K562 (cell line): Measurements from ENCODE around the gene KLK13. TPM values are rescaled to one million over a fixed set of nuclear protein-coding genes. Genes with fewer than 3 reads are reported as not detected.
A peak's percentile ranks its signal among the peaks of the same experiment; 100 is the strongest.

Experiments
- ATAC-seq: fragments of 200-7000 bp; cut with Tn5 transposase; 3 replicates; pipeline ENCODE4 v1.9.1; 2020; ENCODE audit warnings: moderate library complexity
- BruUV-seq: library from RNA; stranded (reverse); fragments of 400-500 nt; replicated peaks from 2 replicates; lab custom pipeline; 2021; lab: Mats Ljungman, UMichigan
- CTCF ChIA-PET: fragments of 300-600 bp; formaldehyde crosslinking; extraction: SDS; loops from one replicate; lab custom pipeline; 2021; ENCODE audit warnings: low intra/inter-chr PET ratio; lab: Yijun Ruan, JAX
- POLR2A ChIA-PET: fragments of 300-600, 350-650 bp; sonication (Branson Sonifier 250); formaldehyde crosslinking; extraction: SDS; loops from one replicate; lab custom pipeline; 2021; ENCODE audit warnings: antibody characterized with exemption, inconsistent platforms; lab: Yijun Ruan, JAX
- DNase-seq, 4 experiments: peaks; one replicate each; pipeline versions ENCODE4 v3.0.0 to v3.0.0-alpha.2; 2011 to 2018; ENCODE audit warnings: low spot score in 3 of 4, mixed read lengths in 3 of 4; ENCODE audit errors: extremely low read depth in 1 of 4
- FAIRE-seq: peaks from 2 replicates; lab custom pipeline; 2011; peaks lifted over from hg19 to GRCh38; lab: Jason Lieb, UNC
- H2AFZ ChIP-seq: 2 replicates; pipeline ENCODE4 v1.6.0; 2011; ENCODE audit warnings: low read depth, low read length, control low read depth, inconsistent platforms
- H3K27ac ChIP-seq: fragments of 200-600 bp; 3 replicates; pipeline ENCODE4 v1.8.0; 2011; ENCODE audit warnings: low read depth, mild to moderate bottlenecking, control low read depth, inconsistent platforms, low read length, moderate library complexity, mixed read lengths; ENCODE audit errors: extremely low read depth
- H3K27me3 ChIP-seq, 2 experiments: fragments of 300-600 bp in 1 of 2; 2 replicates in 1 of 2; 3 replicates in 1 of 2; pipeline versions ENCODE4 v1.6.0 to v1.8.0; 2011; ENCODE audit warnings: inconsistent platforms in 2 of 2, low read length in 2 of 2, mild to moderate bottlenecking in 1 of 2, mixed read lengths in 1 of 2, moderate library complexity in 1 of 2; ENCODE audit not compliant: control insufficient read depth in 2 of 2, insufficient read depth in 2 of 2
- H3K36me3 ChIP-seq: fragments of 300-600 bp; 3 replicates; pipeline ENCODE4 v1.8.0; 2011; ENCODE audit warnings: mild to moderate bottlenecking, low read length, inconsistent platforms; ENCODE audit not compliant: control insufficient read depth, insufficient read depth
- H3K4me1 ChIP-seq, 2 experiments: fragments of 200-600 bp in 1 of 2; replicated peaks in 1 of 2; 2 replicates in 1 of 2; 3 replicates in 1 of 2; pipeline versions ENCODE4 v1.5.1 to v1.8.0; 2011; ENCODE audit warnings: inconsistent platforms in 2 of 2, low read length in 2 of 2, mild to moderate bottlenecking in 1 of 2, mixed read lengths in 1 of 2, moderate library complexity in 1 of 2; ENCODE audit not compliant: control insufficient read depth in 2 of 2, insufficient read depth in 2 of 2
- H3K4me2 ChIP-seq: 2 replicates; pipeline ENCODE4 v1.6.1; 2011; ENCODE audit warnings: low read length, control low read depth, inconsistent platforms, mixed read lengths; ENCODE audit not compliant: insufficient read depth
- H3K4me3 ChIP-seq: fragments of 200-600 bp; sonication (generic), shearing (Covaris generic); 2 replicates; pipeline ENCODE4 v1.5.1; 2016; ENCODE audit warnings: control low read depth, inconsistent platforms
- H3K79me2 ChIP-seq: fragments of 200-600 bp; 3 replicates; pipeline ENCODE4 v1.8.0; 2011; ENCODE audit warnings: low read length, inconsistent platforms; ENCODE audit not compliant: control insufficient read depth, insufficient read depth
- H3K9ac ChIP-seq, 2 experiments: 2 replicates each; pipeline versions ENCODE4 v1.6.0 to v1.6.1; 2011; ENCODE audit warnings: low read depth in 2 of 2, low read length in 2 of 2, control low read depth in 1 of 2, inconsistent platforms in 1 of 2, mild to moderate bottlenecking in 1 of 2, mixed read lengths in 1 of 2; ENCODE audit not compliant: insufficient read depth in 1 of 2
- H3K9me1 ChIP-seq: one replicate; pipeline ENCODE4 v1.6.0; 2011; ENCODE audit warnings: inconsistent platforms, mild to moderate bottlenecking, low read length, moderate library complexity; ENCODE audit not compliant: control insufficient read depth, insufficient read depth
- H3K9me3 ChIP-seq: replicated peaks from 2 replicates; pipeline ENCODE4 v1.5.1; 2011; ENCODE audit warnings: low read depth, low read length, inconsistent platforms; ENCODE audit not compliant: control insufficient read depth, insufficient read depth
- H4K20me1 ChIP-seq: replicated peaks from 2 replicates; pipeline ENCODE4 v1.6.1; 2011; ENCODE audit warnings: low read length, inconsistent platforms, mixed read lengths; ENCODE audit not compliant: control insufficient read depth, insufficient read depth
- IRF9 ChIP-seq: fragments of 450-650 bp; IDR thresholded peaks from 2 replicates; pipeline ENCODE4 v1.6.1; 2016; ENCODE audit warnings: missing biosample characterization, missing genetic modification characterization
- MCM3 ChIP-seq: fragments of 450-650 bp; IDR thresholded peaks from 2 replicates; pipeline ENCODE4 v1.6.1; 2016
- MYNN ChIP-seq, 2 experiments: sonication (generic); formaldehyde crosslinking in 1 of 2; IDR thresholded peaks; 2 replicates each; pipeline versions ENCODE4 v1.5.0 to v1.6.1; 2016 to 2020; ENCODE audit warnings: antibody characterized with exemption in 1 of 2, missing genetic modification reagents in 1 of 2
- NFRKB ChIP-seq: fragments of 450-650 bp; IDR thresholded peaks from 2 replicates; pipeline ENCODE4 v1.6.1; 2016; ENCODE audit warnings: low read depth
- NFXL1 ChIP-seq: fragments of 450-650 bp; formaldehyde crosslinking; IDR thresholded peaks from 2 replicates; pipeline ENCODE4 v1.4.0; 2021; ENCODE audit warnings: mild to moderate bottlenecking
- PTBP1 ChIP-seq: fragments of 200-400 bp; formaldehyde crosslinking; IDR thresholded peaks from 2 replicates; pipeline ENCODE4 v1.6.1; 2017; ENCODE audit warnings: low read depth, low read length
- RNF2 ChIP-seq: sonication (generic); IDR thresholded peaks from 2 replicates; pipeline ENCODE4 v1.6.1; 2016
- TBP ChIP-seq: optimal IDR thresholded peaks from 2 replicates; pipeline ENCODE3; 2011; ENCODE audit warnings: low read depth, low read length, improper control_type of control experiment
- YBX1 ChIP-seq: fragments of 450-650 bp; IDR thresholded peaks from 2 replicates; pipeline ENCODE4 v1.7.1; 2016; ENCODE audit warnings: mild to moderate bottlenecking
- ZNF124 ChIP-seq: sonication (generic); formaldehyde crosslinking; IDR thresholded peaks from 2 replicates; pipeline ENCODE4 v1.8.1; 2022; ENCODE audit warnings: missing genetic modification reagents
- ZNF263 ChIP-seq: sonication (generic); formaldehyde crosslinking; IDR thresholded peaks from 2 replicates; pipeline ENCODE4 v1.8.0; 2022; ENCODE audit warnings: mild to moderate bottlenecking, missing genetic modification reagents, borderline replicate concordance
- ZNF436 ChIP-seq: fragments of 250-450, 450-650 bp; sonication (Bioruptor Pico); formaldehyde crosslinking; IDR thresholded peaks from 2 replicates; pipeline ENCODE4 v1.7.0; 2020; ENCODE audit warnings: mild to moderate bottlenecking
- ZNF830 ChIP-seq: fragments of 250-450 bp; sonication (Bioruptor Pico); IDR thresholded peaks from 2 replicates; pipeline ENCODE4 v1.5.0; 2021; ENCODE audit warnings: mild to moderate bottlenecking
- WGBS: fragments of 100-300 bp; shearing (Covaris generic); methylation state at CpG from one replicate; pipeline ENCODE4 v1.1.6; 2016; ENCODE audit warnings: low coverage, mixed read lengths; ENCODE audit not compliant: insufficient coverage; ENCODE audit errors: missing lambda C conversion rate; 5-methylcytosine and 5-hydroxymethylcytosine counted together
- in situ Hi-C: fragments of 300-500 bp; cut with MboI; formaldehyde crosslinking; loops from 4 replicates; pipeline ENCODE4 v1.15.0; 2018; ENCODE audit warnings: inconsistent platforms, mixed read lengths
- intact Hi-C: fragments of 100-400 bp; cut with micrococcal nuclease; formaldehyde crosslinking; loops from 2 replicates; pipeline ENCODE4 v1.14.2; 2022
- polyA plus RNA-seq, 8 experiments: library from polyadenylated mRNA; depleted of rRNA in 4 of 8; stranded (reverse) in 5 of 8; unstranded in 3 of 8; fragments of >200 nt; fragmentation: Nextera tagmentation in 2 of 8; fragmentation: Illumina TruSeq in 1 of 8; extraction: Ambion mirVana in 2 of 8; extraction: Trizol in 1 of 8; gene quantifications; 2 replicates each; pipeline versions ENCODE4 v1.2.1 to v1.2.3, GENCODE V29; 2011 to 2014; ENCODE audit warnings: inconsistent platforms in 1 of 8, missing spikeins in 1 of 8
- total RNA-seq, 7 experiments: library from RNA; depleted of rRNA in 6 of 7; stranded (reverse); fragments of >200 nt in 6 of 7; fragmentation: Illumina TruSeq in 2 of 7; extraction: Trizol in 2 of 7; gene quantifications; 2 replicates each; pipeline versions ENCODE4 v1.2.1 to v1.2.3, GENCODE V29; 2011 to 2021; ENCODE audit warnings: low replicate concordance in 1 of 7
- TF ChIP-seq, protein P1 (sequence below): sonication (generic); formaldehyde crosslinking; IDR thresholded peaks from 2 replicates; pipeline ENCODE4 v1.5.0; 2020; ENCODE audit warnings: missing genetic modification reagents

The KLK13 gene
- total and polyA plus RNA-seq, 9 of the 15 experiments (the other 6 are each of a cell fraction or from before 2014, with no cell fraction given), result 0.72 to 9.0 (median 2.3) TPM

- no TSS peak for BruUV-seq
- no peaks in the 10 kb centered on the region for H3K9me3 ChIP-seq
- peaks cover 4 to 27% of the 10 kb centered on the region in 2 experiments for H3K4me1 ChIP-seq
- 4% methylated on average over 14 of the region's 14 CpGs for WGBS
- DNase-seq, result no peak
- H3K4me2 ChIP-seq, result no peak overlapping the region
- ChIA-PET CTCF (interaction anchor here (4.4 kb wide), 1 partner anchor 73 kb away, joined by 35 read pairs; no protein-coding TSS in a partner anchor), POLR2A (no interaction called here)
- no peak for FAIRE-seq
- in situ Hi-C loops (loop anchor here (5.0 kb wide), 1 partner anchor 70 kb away; no protein-coding TSS in a partner anchor), intact Hi-C loops (no loop called here)
- H2AFZ ChIP-seq, result no peak overlapping the region
- 0 out of 2 replicates have a peak, but pooled peaks cover 8% of the 10 kb centered on the region for H4K20me1 ChIP-seq
- no peak overlapping the region for H3K4me3 ChIP-seq
- no peak for ATAC-seq
- no peaks in the 10 kb centered on the region for H3K9me1 ChIP-seq
- no peaks in the 10 kb centered on the region for H3K36me3 ChIP-seq
- H3K79me2 ChIP-seq, result no peaks in the 10 kb centered on the region
- no peak for TF ChIP-seq RNF2
- TF ChIP-seq MCM3, result 0 out of 2 replicates have a peak, but pooled peaks have one; percentile 36
- H3K9ac ChIP-seq, result no peak overlapping the region
- no peak overlapping the region for H3K27ac ChIP-seq
- peaks cover 21 to 58% of the 10 kb centered on the region in 2 experiments for H3K27me3 ChIP-seq
These were observed 42.4 kb downstream of the KLK13 start for GRCh38 chr19:51022526-51022925.

DNA sequence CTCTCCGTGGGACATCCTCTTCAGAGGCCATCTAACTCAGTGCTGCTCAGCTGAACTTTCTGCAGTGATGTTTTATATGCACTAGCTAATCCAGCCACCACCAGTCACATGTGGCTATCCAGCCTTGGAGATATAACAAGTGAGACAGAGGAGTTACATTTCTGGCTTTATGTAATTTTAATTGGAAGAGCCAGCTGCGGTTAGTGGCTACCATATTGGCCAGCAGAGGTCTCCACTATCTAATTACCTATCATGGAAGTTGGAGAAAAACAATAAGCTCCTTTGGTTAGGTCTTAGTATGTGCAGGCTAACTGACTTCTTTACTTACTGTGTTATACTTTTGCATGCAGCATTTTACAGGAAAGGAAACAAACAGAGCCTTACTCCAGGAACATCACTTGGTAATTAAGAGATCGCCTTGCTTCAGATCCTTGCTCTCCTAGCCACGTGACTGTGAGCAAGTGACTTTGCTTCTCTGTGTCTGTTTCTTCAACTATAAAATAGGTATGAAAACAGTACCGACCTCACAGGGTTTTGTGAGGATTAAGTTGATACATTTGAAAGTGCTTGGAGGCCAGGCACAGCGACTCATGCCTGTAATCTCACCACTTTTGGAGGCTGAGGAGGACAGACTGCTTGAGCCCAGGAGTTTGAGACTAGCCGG, 43.8 kb downstream of the KLK13 start:
- ATAC-seq, result peak; percentile 65
- FAIRE-seq, result peak; percentile 69
- Histone ChIP-seq H3K27ac (no peak overlapping the region), H3K4me3 (no peak overlapping the region), H3K4me1 (peaks cover 4 to 30% of the 10 kb centered on the region in 2 experiments), H3K9me3 (no peaks in the 10 kb centered on the region), H3K27me3 (peaks cover 18 to 53% of the 10 kb centered on the region in 2 experiments), H3K9ac (no peak overlapping the region; a peak in 1 of 4 replicates), H3K4me2 (peak overlapping the region; percentile 33; the same call in 1 of the 2 replicates), H3K36me3 (no peaks in the 10 kb centered on the region), H3K9me1 (no peaks in the 10 kb centered on the region), H3K79me2 (no peaks in the 10 kb centered on the region), H4K20me1 (0 out of 2 replicates have a peak, but pooled peaks cover 8% of the 10 kb centered on the region), H2AFZ (peak overlapping the region; percentile 37)
- no TSS peak for BruUV-seq
- DNase-seq, result peak; percentile 35 to 61 (median 48)
- ChIA-PET POLR2A (interaction anchor here (0.6 to 0.8 kb wide), 3 partner anchors 66 to 223 kb away, joined by 3 to 5 read pairs (median 3); no protein-coding TSS in a partner anchor), CTCF (interaction anchor here (0.7 to 4.4 kb wide), 3 partner anchors 75 to 503 kb away, joined by 4 to 35 read pairs (median 5); no protein-coding TSS in a partner anchor)
- in situ Hi-C loops (loop anchor here (5.0 kb wide), 1 partner anchor 71 kb away; no protein-coding TSS in a partner anchor), intact Hi-C loops (loop anchor here (2.0 kb wide), 1 partner anchor 76 kb away; no protein-coding TSS in a partner anchor)
- 10% methylated on average over 6 of the region's 7 CpGs for WGBS
- TF ChIP-seq TBP, result no peak
- TF ChIP-seq MYNN (IDR thresholded peaks at IDR 0.05), result no peak
- TF ChIP-seq MYNN (CRISPR knock-in tag; IDR thresholded peaks at IDR 0.05), result no peak
- TF ChIP-seq PTBP1, result no peak
- TF ChIP-seq NFRKB, result no peak
- no peak for TF ChIP-seq YBX1
- TF ChIP-seq ZNF263 (CRISPR knock-in tag), result no peak
- no peak for TF ChIP-seq ZNF830 (CRISPR knock-in tag)
- TF ChIP-seq ZNF124 (CRISPR knock-in tag), result no peak
- TF ChIP-seq, protein P1, sequence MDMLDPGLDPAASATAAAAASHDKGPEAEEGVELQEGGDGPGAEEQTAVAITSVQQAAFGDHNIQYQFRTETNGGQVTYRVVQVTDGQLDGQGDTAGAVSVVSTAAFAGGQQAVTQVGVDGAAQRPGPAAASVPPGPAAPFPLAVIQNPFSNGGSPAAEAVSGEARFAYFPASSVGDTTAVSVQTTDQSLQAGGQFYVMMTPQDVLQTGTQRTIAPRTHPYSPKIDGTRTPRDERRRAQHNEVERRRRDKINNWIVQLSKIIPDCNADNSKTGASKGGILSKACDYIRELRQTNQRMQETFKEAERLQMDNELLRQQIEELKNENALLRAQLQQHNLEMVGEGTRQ, result peak; percentile 73
- no peak for TF ChIP-seq ZNF436 (CRISPR knock-in tag)
- TF ChIP-seq NFXL1 (CRISPR knock-in tag), result no peak
- no peak for TF ChIP-seq IRF9 (tag)
